Loucy (cell line): Measurements from ENCODE around the gene PLS3.

Experiments used
- EZH2phosphoT487 ChIP-seq: fragments of 200-600 bp; IDR thresholded peaks from 2 replicates; pipeline ENCODE4 v1.6.1; 2018; ENCODE audit warnings: antibody characterized with exemption, mild to moderate bottlenecking, moderate library complexity, borderline replicate concordance
- TF ChIP-seq, protein P1 (sequence below): fragments of 200-600 bp; sonication (generic); conservative IDR thresholded peaks from 2 replicates; pipeline ENCODE4 v1.5.1; 2014; ENCODE audit warnings: mild to moderate bottlenecking, antibody characterized with exemption, low read length

- TF ChIP-seq, protein P1, sequence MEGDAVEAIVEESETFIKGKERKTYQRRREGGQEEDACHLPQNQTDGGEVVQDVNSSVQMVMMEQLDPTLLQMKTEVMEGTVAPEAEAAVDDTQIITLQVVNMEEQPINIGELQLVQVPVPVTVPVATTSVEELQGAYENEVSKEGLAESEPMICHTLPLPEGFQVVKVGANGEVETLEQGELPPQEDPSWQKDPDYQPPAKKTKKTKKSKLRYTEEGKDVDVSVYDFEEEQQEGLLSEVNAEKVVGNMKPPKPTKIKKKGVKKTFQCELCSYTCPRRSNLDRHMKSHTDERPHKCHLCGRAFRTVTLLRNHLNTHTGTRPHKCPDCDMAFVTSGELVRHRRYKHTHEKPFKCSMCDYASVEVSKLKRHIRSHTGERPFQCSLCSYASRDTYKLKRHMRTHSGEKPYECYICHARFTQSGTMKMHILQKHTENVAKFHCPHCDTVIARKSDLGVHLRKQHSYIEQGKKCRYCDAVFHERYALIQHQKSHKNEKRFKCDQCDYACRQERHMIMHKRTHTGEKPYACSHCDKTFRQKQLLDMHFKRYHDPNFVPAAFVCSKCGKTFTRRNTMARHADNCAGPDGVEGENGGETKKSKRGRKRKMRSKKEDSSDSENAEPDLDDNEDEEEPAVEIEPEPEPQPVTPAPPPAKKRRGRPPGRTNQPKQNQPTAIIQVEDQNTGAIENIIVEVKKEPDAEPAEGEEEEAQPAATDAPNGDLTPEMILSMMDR = no peak
- TF ChIP-seq EZH2phosphoT487 = no peak
Measured at GRCh38 chrX:115588179-115588578, 27.2 kb downstream of the PLS3 start.
